Endothelial cell of umbilical vein (primary cell): Measurements from ENCODE around the gene ZSCAN25. TPM values are rescaled to one million over a fixed set of nuclear protein-coding genes. Genes with fewer than 3 reads are reported as not detected.

Experiments
- BruUV-seq: library from RNA; stranded (reverse); fragments of 400-500 nt; replicated peaks from 2 replicates; lab custom pipeline; 2021; lab: Mats Ljungman, UMichigan
- CTCF ChIA-PET: fragments of 300-600, 350-600 bp; sonication (Branson Sonifier 250); formaldehyde crosslinking; loops from one replicate; lab custom pipeline; 2021; ENCODE audit warnings: antibody characterized with exemption, inconsistent platforms; lab: Charles Lee
- POLR2A ChIA-PET: fragments of 300-600, 350-600 bp; sonication (Branson Sonifier 250); formaldehyde crosslinking; loops from one replicate; lab custom pipeline; 2021; ENCODE audit warnings: antibody characterized with exemption, inconsistent platforms; lab: Charles Lee
- DNase-seq: peaks from one replicate; pipeline ENCODE4 v3.0.0-alpha.2; 2011; ENCODE audit warnings: low read depth, low spot score
- FAIRE-seq: peaks from 2 replicates; lab custom pipeline; 2011; peaks lifted over from hg19 to GRCh38; lab: Jason Lieb, UNC
- H2AFZ ChIP-seq: 2 replicates; pipeline ENCODE4 v1.6.0; 2012; ENCODE audit warnings: low read depth, low read length, control low read depth, inconsistent platforms
- H3K27ac ChIP-seq: 2 replicates; pipeline ENCODE4 v1.5.1; 2011; ENCODE audit warnings: low read depth, mild to moderate bottlenecking, control low read depth, low read length, moderate library complexity; ENCODE audit not compliant: insufficient read depth
- H3K27me3 ChIP-seq, 2 experiments: 2 replicates each; pipeline versions ENCODE4 v1.6.0 to v1.6.1; 2011; ENCODE audit warnings: low read length in 2 of 2, mixed read lengths in 1 of 2; ENCODE audit not compliant: control insufficient read depth in 2 of 2, insufficient read depth in 2 of 2
- H3K36me3 ChIP-seq, 2 experiments: 2 replicates in 1 of 2; 3 replicates in 1 of 2; pipeline ENCODE4 v1.5.1; 2011; ENCODE audit warnings: low read length in 2 of 2, mild to moderate bottlenecking in 1 of 2, moderate library complexity in 1 of 2; ENCODE audit not compliant: control insufficient read depth in 2 of 2, insufficient read depth in 2 of 2; ENCODE audit errors: extremely low read depth in 1 of 2
- H3K4me1 ChIP-seq: 3 replicates; pipeline ENCODE4 v1.5.1; 2011; ENCODE audit warnings: mild to moderate bottlenecking, low read length; ENCODE audit not compliant: control insufficient read depth, insufficient read depth; ENCODE audit errors: extremely low read depth
- H3K4me2 ChIP-seq: 2 replicates; pipeline ENCODE4 v1.6.1; 2011; ENCODE audit warnings: low read length, control low read depth, mixed read lengths; ENCODE audit not compliant: insufficient read depth
- H3K4me3 ChIP-seq, 3 experiments: fragments of 200-600 bp in 1 of 3; sonication (generic), shearing (Covaris generic) in 1 of 3; replicated peaks in 1 of 3; 2 replicates each; pipeline ENCODE4 v1.5.1; 2011 to 2016; ENCODE audit warnings: control low read depth in 3 of 3, low read length in 3 of 3, mild to moderate bottlenecking in 2 of 3, inconsistent platforms in 1 of 3, low read depth in 1 of 3, moderate library complexity in 1 of 3; ENCODE audit not compliant: insufficient read depth in 1 of 3
- H3K79me2 ChIP-seq: 2 replicates; pipeline ENCODE4 v1.6.0; 2012; ENCODE audit warnings: low read length, inconsistent platforms; ENCODE audit not compliant: control insufficient read depth, insufficient read depth
- H3K9ac ChIP-seq: replicated peaks from 2 replicates; pipeline ENCODE3; 2011; ENCODE audit warnings: low read length, control low read depth; ENCODE audit not compliant: insufficient read depth; ENCODE audit errors: extremely low read depth
- H3K9me1 ChIP-seq: replicated peaks from 3 replicates; pipeline ENCODE4 v1.6.0; 2011; ENCODE audit warnings: mild to moderate bottlenecking, low read length; ENCODE audit not compliant: control insufficient read depth, insufficient read depth; ENCODE audit errors: extremely low read depth
- H3K9me3 ChIP-seq: replicated peaks from 2 replicates; pipeline ENCODE4 v1.5.1; 2012; ENCODE audit warnings: low read length, inconsistent platforms; ENCODE audit not compliant: control insufficient read depth, insufficient read depth
- H4K20me1 ChIP-seq: replicated peaks from 2 replicates; pipeline ENCODE3; 2011; ENCODE audit warnings: mild to moderate bottlenecking, low read length; ENCODE audit not compliant: control insufficient read depth, insufficient read depth; ENCODE audit errors: extremely low read depth
- EZH2 ChIP-seq: IDR thresholded peaks from 2 replicates; pipeline ENCODE4 v1.6.1; 2012; ENCODE audit warnings: borderline replicate concordance, low read depth, mild to moderate bottlenecking, moderate library complexity, low read length, inconsistent platforms; ENCODE audit not compliant: severe bottlenecking
- FOS ChIP-seq: IDR thresholded peaks from 2 replicates; pipeline ENCODE4 v1.6.1; 2011; ENCODE audit warnings: mild to moderate bottlenecking, low read length, moderate library complexity, borderline replicate concordance; ENCODE audit not compliant: insufficient read depth
- GATA2 ChIP-seq: IDR thresholded peaks from 2 replicates; pipeline ENCODE4 v1.7.0; 2011; ENCODE audit warnings: low read depth, mild to moderate bottlenecking, moderate library complexity, mixed read lengths, low read length; ENCODE audit not compliant: insufficient read length, insufficient read depth
- JUN ChIP-seq: IDR thresholded peaks from 2 replicates; pipeline ENCODE4 v1.6.1; 2011; ENCODE audit warnings: borderline replicate concordance, low read depth; ENCODE audit not compliant: insufficient read length, insufficient read depth
- MYC ChIP-seq: IDR thresholded peaks from one replicate; pipeline ENCODE4 v1.6.1; 2011; ENCODE audit warnings: mild to moderate bottlenecking, low read depth, low read length
- POLR2A ChIP-seq: IDR thresholded peaks from 2 replicates; pipeline ENCODE4 v1.6.1; 2012; ENCODE audit warnings: low read depth, mild to moderate bottlenecking, control low read depth, low read length
- POLR2AphosphoS5 ChIP-seq: IDR thresholded peaks from 2 replicates; pipeline ENCODE4 v1.6.1; 2012; ENCODE audit warnings: low read depth, mild to moderate bottlenecking, control low read depth, low read length, moderate library complexity; ENCODE audit not compliant: insufficient read depth
- dilution Hi-C: fragments of 300-500 bp; cut with MboI; formaldehyde crosslinking; loops from one replicate; pipeline ENCODE4 v1.15.0; 2019; ENCODE audit warnings: low sequenced_read_pairs; ENCODE audit not compliant: extremely low pct_ligation_motif_present
- intact Hi-C: fragments of 100-400 bp; cut with micrococcal nuclease; formaldehyde crosslinking; loops from one replicate; pipeline ENCODE4 v1.10.0; 2022
- polyA plus RNA-seq, 4 experiments: library from polyadenylated mRNA; depleted of rRNA in 3 of 4; stranded (reverse) in 3 of 4; unstranded in 1 of 4; fragments of >200 nt; gene quantifications; 2 replicates each; pipeline versions ENCODE4 v1.2.1 to v1.2.3, GENCODE V29; 2011 to 2012; ENCODE audit warnings: missing spikeins in 1 of 4
- total RNA-seq: library from RNA; stranded (reverse); gene quantifications from 2 replicates; pipeline ENCODE4 v1.2.3, GENCODE V29; 2021
- TF ChIP-seq, protein P1 (sequence below), 2 donors: IDR thresholded peaks; 1 replicate in 1 of 2; 2 replicates in 1 of 2; pipeline ENCODE4 v1.5.1; 2011; ENCODE audit warnings: low read length in 2 of 2, mild to moderate bottlenecking in 2 of 2, moderate library complexity in 2 of 2, control low read depth in 1 of 2, inconsistent platforms in 1 of 2, low read depth in 1 of 2; ENCODE audit not compliant: insufficient read depth in 1 of 2; ENCODE audit errors: extremely low read depth in 1 of 2
- TF ChIP-seq, protein P2 (sequence below): IDR thresholded peaks from 2 replicates; pipeline ENCODE4 v1.6.1; 2011; ENCODE audit not compliant: insufficient read depth, insufficient read length

ZSCAN25 gene
- total and polyA plus RNA-seq, 2 donors (not counting 3 experiments of a cell fraction or from before 2014, with no cell fraction given) = 8.9 to 13.8 TPM

- CTCF ChIA-PET = interaction anchor here (0.9 to 3.6 kb wide), 7 partner anchors 8 to 207 kb away, joined by 3 to 18 read pairs (median 6); partner anchors contain the start of genes BUD31, PDAP1, TMEM225B and ZNF655
- Histone ChIP-seq H2AFZ (peak overlapping the region; percentile 99), H3K27ac (no peak overlapping the region), H3K27me3 (peaks cover 0 to 3% of the 10 kb centered on the region in 2 experiments), H3K9ac (no peak overlapping the region), H3K4me1 (peaks cover 9% of the 10 kb centered on the region), H4K20me1 (no peaks in the 10 kb centered on the region), H3K4me3 (peak overlapping the region in 1 of 3 experiments; percentile 75), H3K9me1 (no peaks in the 10 kb centered on the region), H3K36me3 (peaks cover 0 to 15% of the 10 kb centered on the region in 2 experiments), H3K79me2 (peaks cover 10% of the 10 kb centered on the region), H3K9me3 (no peaks in the 10 kb centered on the region), H3K4me2 (peak overlapping the region; percentile 89)
- no TSS peak for BruUV-seq
- dilution Hi-C loops (no loop called here), intact Hi-C loops (loop anchor here (1.0 to 2.0 kb wide), 3 partner anchors 57 to 143 kb away; partner anchors contain the start of genes ZKSCAN5, ZNF655 and ZNF789)
- POLR2A ChIA-PET = no interaction called here
- FAIRE-seq = no peak
- TF ChIP-seq GATA2 = no peak
- no peak for DNase-seq
Observed at GRCh38 chr7:99615989-99616358, 772 bp upstream of the ZSCAN25 start.

DNA sequence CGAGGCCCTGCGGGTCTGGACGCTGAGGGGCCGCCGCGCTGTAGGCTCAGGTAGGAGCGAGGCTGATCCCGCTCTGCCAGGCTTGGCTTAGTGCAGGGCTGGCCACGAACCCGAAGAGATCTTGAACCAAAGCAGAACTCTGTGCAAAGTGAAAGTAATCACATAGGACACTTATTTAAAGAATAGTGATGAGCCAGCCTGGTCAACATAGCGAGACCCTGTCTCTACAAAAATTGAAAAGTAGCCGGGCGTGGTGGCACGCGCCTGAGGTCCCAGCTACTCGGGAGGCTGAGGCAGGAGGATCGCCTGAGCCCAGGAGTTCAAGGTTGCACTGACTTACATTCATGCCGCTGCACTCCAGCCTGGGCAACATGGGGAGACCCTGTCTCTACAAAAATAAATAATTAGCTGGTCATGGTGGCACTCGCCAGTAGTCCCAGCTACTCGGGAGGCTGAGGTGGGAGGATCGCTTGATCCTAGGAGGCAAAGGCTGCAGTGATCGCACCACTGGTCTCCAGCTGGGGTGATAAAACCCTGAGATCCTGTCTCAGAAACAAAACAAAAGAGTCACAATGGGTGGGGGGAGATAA is 541 bp downstream of the ZSCAN25 start:
- Histone ChIP-seq H4K20me1 (no peaks in the 10 kb centered on the region), H3K4me1 (peaks cover 9% of the 10 kb centered on the region), H3K9me1 (no peaks in the 10 kb centered on the region), H3K36me3 (peaks cover 5 to 24% of the 10 kb centered on the region in 2 experiments), H3K9ac (peak overlapping the region; percentile 81), H3K4me2 (peak overlapping the region; percentile 74), H3K27ac (peak overlapping the region; percentile 38), H3K79me2 (peaks cover 10% of the 10 kb centered on the region), H3K4me3 (peak overlapping the region; percentile 67 to 82 (median 75)), H3K27me3 (peaks cover 0 to under 1% of the 10 kb centered on the region in 2 experiments), H3K9me3 (no peaks in the 10 kb centered on the region), H2AFZ (peak overlapping the region; percentile 99)
- FAIRE-seq = no peak
- CTCF ChIA-PET = interaction anchor here (1.2 to 3.6 kb wide), 6 partner anchors 19 to 208 kb away, joined by 3 to 18 read pairs (median 7); partner anchors contain the start of genes BUD31, PDAP1, TMEM225B and ZNF655
- POLR2A ChIA-PET = no interaction called here
- TSS peak; percentile 60 for BruUV-seq
- intact Hi-C loops (loop anchor here (2.0 kb wide), 2 partner anchors 58 to 144 kb away; partner anchors contain the start of genes ZNF655 and ZNF789), dilution Hi-C loops (no loop called here)
- no peak for DNase-seq
- TF ChIP-seq EZH2 (no peak), POLR2AphosphoS5 (no peak), MYC (no peak), POLR2A (no peak), FOS (no peak), JUN (no peak), GATA2 (no peak)
- TF ChIP-seq, protein P1, sequence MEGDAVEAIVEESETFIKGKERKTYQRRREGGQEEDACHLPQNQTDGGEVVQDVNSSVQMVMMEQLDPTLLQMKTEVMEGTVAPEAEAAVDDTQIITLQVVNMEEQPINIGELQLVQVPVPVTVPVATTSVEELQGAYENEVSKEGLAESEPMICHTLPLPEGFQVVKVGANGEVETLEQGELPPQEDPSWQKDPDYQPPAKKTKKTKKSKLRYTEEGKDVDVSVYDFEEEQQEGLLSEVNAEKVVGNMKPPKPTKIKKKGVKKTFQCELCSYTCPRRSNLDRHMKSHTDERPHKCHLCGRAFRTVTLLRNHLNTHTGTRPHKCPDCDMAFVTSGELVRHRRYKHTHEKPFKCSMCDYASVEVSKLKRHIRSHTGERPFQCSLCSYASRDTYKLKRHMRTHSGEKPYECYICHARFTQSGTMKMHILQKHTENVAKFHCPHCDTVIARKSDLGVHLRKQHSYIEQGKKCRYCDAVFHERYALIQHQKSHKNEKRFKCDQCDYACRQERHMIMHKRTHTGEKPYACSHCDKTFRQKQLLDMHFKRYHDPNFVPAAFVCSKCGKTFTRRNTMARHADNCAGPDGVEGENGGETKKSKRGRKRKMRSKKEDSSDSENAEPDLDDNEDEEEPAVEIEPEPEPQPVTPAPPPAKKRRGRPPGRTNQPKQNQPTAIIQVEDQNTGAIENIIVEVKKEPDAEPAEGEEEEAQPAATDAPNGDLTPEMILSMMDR (IDR thresholded peaks at IDR 0.05; ENCODE audit: extremely low read depth in 1 of 2, insufficient read depth in 1 of 2, low read depth in 1 of 2, low read length in 2 of 2) = no peak
- TF ChIP-seq, protein P2, sequence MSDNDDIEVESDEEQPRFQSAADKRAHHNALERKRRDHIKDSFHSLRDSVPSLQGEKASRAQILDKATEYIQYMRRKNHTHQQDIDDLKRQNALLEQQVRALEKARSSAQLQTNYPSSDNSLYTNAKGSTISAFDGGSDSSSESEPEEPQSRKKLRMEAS = no peak
